ENCODE results near the gene ENTPD8.

The ENTPD8 gene, protein sequence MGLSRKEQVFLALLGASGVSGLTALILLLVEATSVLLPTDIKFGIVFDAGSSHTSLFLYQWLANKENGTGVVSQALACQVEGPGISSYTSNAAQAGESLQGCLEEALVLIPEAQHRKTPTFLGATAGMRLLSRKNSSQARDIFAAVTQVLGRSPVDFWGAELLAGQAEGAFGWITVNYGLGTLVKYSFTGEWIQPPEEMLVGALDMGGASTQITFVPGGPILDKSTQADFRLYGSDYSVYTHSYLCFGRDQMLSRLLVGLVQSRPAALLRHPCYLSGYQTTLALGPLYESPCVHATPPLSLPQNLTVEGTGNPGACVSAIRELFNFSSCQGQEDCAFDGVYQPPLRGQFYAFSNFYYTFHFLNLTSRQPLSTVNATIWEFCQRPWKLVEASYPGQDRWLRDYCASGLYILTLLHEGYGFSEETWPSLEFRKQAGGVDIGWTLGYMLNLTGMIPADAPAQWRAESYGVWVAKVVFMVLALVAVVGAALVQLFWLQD

DNA sequence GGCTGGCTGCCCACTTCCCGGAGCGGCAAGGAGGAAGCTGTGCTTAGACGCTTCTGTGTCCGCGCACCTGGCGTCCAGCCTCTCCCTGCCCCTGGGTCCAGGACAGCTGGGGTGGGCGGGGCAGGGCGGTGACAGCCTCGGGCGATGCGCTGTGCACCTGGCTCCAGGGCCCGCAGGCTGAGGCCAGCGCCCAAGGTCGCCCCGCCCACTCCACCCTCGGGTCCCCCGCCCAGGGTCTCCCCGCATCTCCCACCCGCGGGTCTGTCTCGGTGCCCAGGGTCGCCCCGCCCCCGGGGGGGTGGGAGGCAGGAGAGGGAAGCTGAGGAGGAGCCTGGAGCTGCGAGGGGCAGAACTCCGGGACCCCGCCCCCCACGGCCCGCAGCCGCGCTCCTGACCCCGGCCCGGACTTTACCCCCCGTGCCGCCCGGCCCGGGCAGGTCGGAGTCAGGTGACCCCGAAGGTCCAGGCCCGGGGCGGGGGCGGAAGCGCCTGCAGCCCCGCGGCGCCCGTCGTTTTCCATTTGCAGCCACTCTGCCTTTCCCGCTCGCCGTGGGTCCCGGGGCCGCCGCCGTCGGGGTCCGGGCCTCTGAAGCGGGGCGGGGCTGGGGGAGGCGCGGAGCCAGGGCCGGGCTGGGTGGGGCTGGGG lies at the start of gene ENTPD8:
ENTPD8 (minus strand) TSS at position 69 of the 646 bp plus-strand sequence. CDS start 3,072 bp downstream, outside the sequence.
- Histone ChIP-seq H2AFZ (ENCODE audit: low read depth) (no peak within 1 kb of the TSS; the same call in 1 of the 2 replicates), H3K4me2 (no peak within 1 kb of the TSS), H3K79me2 (ENCODE audit: insufficient read depth, low read depth) (no peaks in the 10 kb centered on the region), H3K36me3 (ENCODE audit: insufficient read depth) (no peaks in the 10 kb centered on the region), H3K27me3 (ENCODE audit: insufficient read depth, low read depth) (peaks cover 53% of the 10 kb centered on the region), H3K27ac (no peak within 1 kb of the TSS), H4K20me1 (ENCODE audit: insufficient read depth) (no peaks in the 10 kb centered on the region), H3K4me1 (ENCODE audit: low read depth, poor library complexity, severe bottlenecking) (peaks cover 16% of the 10 kb centered on the region), H3K4me3 (IDR thresholded peaks at IDR 0.05; ENCODE audit: insufficient read depth, low read depth, low read length) (no peak within 1 kb of the TSS), H3K9ac (no peak within 1 kb of the TSS)
- TF ChIP-seq, protein P1, sequence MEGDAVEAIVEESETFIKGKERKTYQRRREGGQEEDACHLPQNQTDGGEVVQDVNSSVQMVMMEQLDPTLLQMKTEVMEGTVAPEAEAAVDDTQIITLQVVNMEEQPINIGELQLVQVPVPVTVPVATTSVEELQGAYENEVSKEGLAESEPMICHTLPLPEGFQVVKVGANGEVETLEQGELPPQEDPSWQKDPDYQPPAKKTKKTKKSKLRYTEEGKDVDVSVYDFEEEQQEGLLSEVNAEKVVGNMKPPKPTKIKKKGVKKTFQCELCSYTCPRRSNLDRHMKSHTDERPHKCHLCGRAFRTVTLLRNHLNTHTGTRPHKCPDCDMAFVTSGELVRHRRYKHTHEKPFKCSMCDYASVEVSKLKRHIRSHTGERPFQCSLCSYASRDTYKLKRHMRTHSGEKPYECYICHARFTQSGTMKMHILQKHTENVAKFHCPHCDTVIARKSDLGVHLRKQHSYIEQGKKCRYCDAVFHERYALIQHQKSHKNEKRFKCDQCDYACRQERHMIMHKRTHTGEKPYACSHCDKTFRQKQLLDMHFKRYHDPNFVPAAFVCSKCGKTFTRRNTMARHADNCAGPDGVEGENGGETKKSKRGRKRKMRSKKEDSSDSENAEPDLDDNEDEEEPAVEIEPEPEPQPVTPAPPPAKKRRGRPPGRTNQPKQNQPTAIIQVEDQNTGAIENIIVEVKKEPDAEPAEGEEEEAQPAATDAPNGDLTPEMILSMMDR (conservative IDR thresholded peaks at IDR 0.05; ENCODE audit: low read depth, low read length) = no peak

GRCh38 chr9:137490532-137491186 lies 49.5 kb upstream of the ENTPD8 start:
- Histone ChIP-seq H3K36me3 (ENCODE audit: insufficient read depth) (no peaks in the 10 kb centered on the region), H3K4me2 (peak overlapping the region; percentile 70), H4K20me1 (ENCODE audit: insufficient read depth) (no peaks in the 10 kb centered on the region), H2AFZ (ENCODE audit: low read depth) (no peak overlapping the region), H3K27me3 (ENCODE audit: insufficient read depth, low read depth) (peaks cover 14% of the 10 kb centered on the region), H3K4me3 (IDR thresholded peaks at IDR 0.05; ENCODE audit: insufficient read depth, low read depth, low read length) (no peak overlapping the region), H3K4me1 (ENCODE audit: low read depth, poor library complexity, severe bottlenecking) (peaks cover 41% of the 10 kb centered on the region), H3K79me2 (ENCODE audit: insufficient read depth, low read depth) (no peaks in the 10 kb centered on the region), H3K9ac (no peak overlapping the region), H3K27ac (peak overlapping the region; percentile 3; the same call in 1 of the 2 replicates)
- TF ChIP-seq, protein P1 (conservative IDR thresholded peaks at IDR 0.05; ENCODE audit: low read depth, low read length) = no peak

DNA sequence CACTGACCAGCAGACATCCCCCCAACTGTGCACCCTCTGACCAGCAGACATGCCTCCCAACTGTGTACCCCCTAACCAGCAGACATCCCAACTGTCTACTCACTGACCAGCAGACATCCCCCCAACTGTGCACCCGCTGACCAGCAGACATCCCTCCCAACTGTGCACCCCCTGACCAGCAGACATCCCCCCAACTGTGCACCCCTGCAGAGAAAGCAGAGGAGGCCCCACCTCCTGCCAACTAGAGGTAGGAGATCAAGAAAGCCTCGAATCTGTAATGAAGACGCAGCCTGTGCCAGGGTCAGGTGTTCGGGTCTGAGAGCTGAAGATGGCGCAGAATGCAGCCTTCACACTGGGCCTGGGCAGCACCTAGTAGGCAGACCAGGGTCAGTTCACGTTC lies 47.7 kb upstream of the ENTPD8 start:
- Histone ChIP-seq H3K27me3 (ENCODE audit: insufficient read depth, low read depth) (peaks cover 14% of the 10 kb centered on the region), H3K27ac (no peak overlapping the region), H2AFZ (ENCODE audit: low read depth) (no peak overlapping the region), H3K4me3 (IDR thresholded peaks at IDR 0.05; ENCODE audit: insufficient read depth, low read depth, low read length) (no peak overlapping the region), H3K36me3 (ENCODE audit: insufficient read depth) (no peaks in the 10 kb centered on the region), H3K79me2 (ENCODE audit: insufficient read depth, low read depth) (no peaks in the 10 kb centered on the region), H3K9ac (no peak overlapping the region), H4K20me1 (ENCODE audit: insufficient read depth) (no peaks in the 10 kb centered on the region), H3K4me2 (no peak overlapping the region; the same call in 1 of the 2 replicates), H3K4me1 (ENCODE audit: low read depth, poor library complexity, severe bottlenecking) (peaks cover 41% of the 10 kb centered on the region)
- TF ChIP-seq, protein P1 (conservative IDR thresholded peaks at IDR 0.05; ENCODE audit: low read depth, low read length) = no peak

- Histone ChIP-seq H3K36me3 (ENCODE audit: insufficient read depth) (no peaks in the 10 kb centered on the region), H3K9ac (no peak overlapping the region), H3K4me3 (IDR thresholded peaks at IDR 0.05; ENCODE audit: insufficient read depth, low read depth, low read length) (no peak overlapping the region), H3K27ac (no peak overlapping the region), H4K20me1 (ENCODE audit: insufficient read depth) (no peaks in the 10 kb centered on the region), H3K4me2 (no peak overlapping the region), H3K4me1 (ENCODE audit: low read depth, poor library complexity, severe bottlenecking) (peaks cover 38% of the 10 kb centered on the region), H3K79me2 (ENCODE audit: insufficient read depth, low read depth) (no peaks in the 10 kb centered on the region), H2AFZ (ENCODE audit: low read depth) (no peak overlapping the region), H3K27me3 (ENCODE audit: insufficient read depth, low read depth) (peaks cover 14% of the 10 kb centered on the region)
- TF ChIP-seq, protein P1 (conservative IDR thresholded peaks at IDR 0.05; ENCODE audit: low read depth, low read length) = no peak
These were observed 47.1 kb upstream of the ENTPD8 start for GRCh38 chr9:137488327-137488653.
